Chondrocyte (in vitro differentiated cells): Measurements from ENCODE around the gene ITIH4. TPM values are rescaled to one million over a fixed set of nuclear protein-coding genes. Genes with fewer than 3 reads are reported as not detected.

Source experiments
- DNase-seq: peaks from one replicate; pipeline ENCODE4 v3.0.0; 2021; ENCODE audit warnings: mixed read lengths, low spot score
- H3K27ac Mint-ChIP-seq: one replicate; pipeline ENCODE4 v1.8.0; 2021; ENCODE audit warnings: mild to moderate bottlenecking, moderate library complexity, mixed read lengths; ENCODE audit not compliant: unreplicated experiment
- H3K27me3 Mint-ChIP-seq: 2 replicates; pipeline ENCODE4 v1.8.0; 2021; ENCODE audit warnings: low read depth, mixed read lengths
- H3K36me3 Mint-ChIP-seq: 2 replicates; pipeline ENCODE4 v1.8.0; 2021; ENCODE audit warnings: low read depth, mixed read lengths
- H3K4me1 Mint-ChIP-seq: 2 replicates; pipeline ENCODE4 v1.8.0; 2021; ENCODE audit warnings: low read depth, mild to moderate bottlenecking, mixed read lengths
- H3K4me3 Mint-ChIP-seq: one replicate; pipeline ENCODE4 v1.8.0; 2021; ENCODE audit warnings: mild to moderate bottlenecking, moderate library complexity, mixed read lengths; ENCODE audit not compliant: unreplicated experiment
- H3K9me3 Mint-ChIP-seq: 2 replicates; pipeline ENCODE4 v1.8.0; 2021; ENCODE audit warnings: low read depth, mixed read lengths
- CTCF ChIP-seq: fragments of 200-600 bp; sonication (generic); IDR thresholded peaks from 2 replicates; pipeline ENCODE4 v1.5.0; 2021; ENCODE audit warnings: antibody characterized with exemption, mild to moderate bottlenecking, moderate library complexity
- total RNA-seq: library from RNA; stranded (reverse); gene quantifications from 3 replicates; pipeline ENCODE4 v1.2.1, GENCODE V29; 2021

ITIH4 gene
- total RNA-seq, 1 donor from 2014 or later, result 5.2 TPM

- Mint-ChIP-seq H3K9me3 (no peaks in the 10 kb centered on the region), H3K4me3 (no peak overlapping the region), H3K36me3 (peaks cover 3% of the 10 kb centered on the region), H3K27ac (no peak overlapping the region), H3K27me3 (no peaks in the 10 kb centered on the region), H3K4me1 (peaks cover 15% of the 10 kb centered on the region)
- no peak for DNase-seq
- TF ChIP-seq CTCF, result no peak
Observed at GRCh38 chr3:52870471-52870870, 40.0 kb upstream of the ITIH4 start.

- Mint-ChIP-seq H3K36me3 (peaks cover 6% of the 10 kb centered on the region), H3K4me3 (no peak overlapping the region), H3K4me1 (no peaks in the 10 kb centered on the region), H3K9me3 (peaks cover 7% of the 10 kb centered on the region), H3K27ac (no peak overlapping the region), H3K27me3 (no peaks in the 10 kb centered on the region)
- no peak for TF ChIP-seq CTCF
- DNase-seq, result no peak
Observed at GRCh38 chr3:52866427-52866826, 36.0 kb upstream of the ITIH4 start.

GRCh38 chr3:52865994-52866393 is 35.5 kb upstream of the ITIH4 start:
- no peak for DNase-seq
- H3K36me3 Mint-ChIP-seq, result peaks cover 6% of the 10 kb centered on the region
- peaks cover 7% of the 10 kb centered on the region for H3K9me3 Mint-ChIP-seq
- no peak for TF ChIP-seq CTCF
- no peak overlapping the region for H3K4me3 Mint-ChIP-seq
- H3K27me3 Mint-ChIP-seq, result no peaks in the 10 kb centered on the region
- no peaks in the 10 kb centered on the region for H3K4me1 Mint-ChIP-seq
- H3K27ac Mint-ChIP-seq, result no peak overlapping the region

- Mint-ChIP-seq H3K4me1 (no peaks in the 10 kb centered on the region), H3K27me3 (no peaks in the 10 kb centered on the region), H3K36me3 (peaks cover 8% of the 10 kb centered on the region), H3K4me3 (no peak overlapping the region), H3K27ac (no peak overlapping the region), H3K9me3 (peaks cover 7% of the 10 kb centered on the region)
- DNase-seq, result no peak
- no peak for TF ChIP-seq CTCF
Observed at GRCh38 chr3:52860424-52860768, 29.9 kb upstream of the ITIH4 start.

GRCh38 chr3:52859686-52860423 is 29.4 kb upstream of the ITIH4 start:
- H3K36me3 Mint-ChIP-seq, result peaks cover 6% of the 10 kb centered on the region
- peaks cover 3% of the 10 kb centered on the region for H3K9me3 Mint-ChIP-seq
- no peak overlapping the region for H3K27ac Mint-ChIP-seq
- no peak for DNase-seq
- TF ChIP-seq CTCF, result no peak
- no peak overlapping the region for H3K4me3 Mint-ChIP-seq
- no peaks in the 10 kb centered on the region for H3K4me1 Mint-ChIP-seq
- H3K27me3 Mint-ChIP-seq, result no peaks in the 10 kb centered on the region
